HepG2 (cell line): ENCODE results near the gene IQGAP2. TPM values are rescaled to one million over a fixed set of nuclear protein-coding genes. Genes with fewer than 3 reads are reported as not detected.

Experiments
- ARHGAP35 ChIP-seq: sonication (generic); formaldehyde crosslinking; IDR thresholded peaks from 2 replicates; pipeline ENCODE4 v1.9.0; 2022; ENCODE audit warnings: mild to moderate bottlenecking, inconsistent platforms, moderate library complexity, missing genetic modification reagents, borderline replicate concordance
- HHEX ChIP-seq: IDR thresholded peaks from 2 replicates; pipeline ENCODE4 v1.6.1; 2016; ENCODE audit warnings: control low read depth
- HMG20A ChIP-seq: IDR thresholded peaks from 2 replicates; pipeline ENCODE4 v1.6.1; 2016; ENCODE audit warnings: borderline replicate concordance
- HNRNPH1 ChIP-seq: fragments of 200-400 bp; formaldehyde crosslinking; optimal IDR thresholded peaks from 2 replicates; pipeline ENCODE3; 2017; ENCODE audit warnings: mild to moderate bottlenecking, low read depth, low read length
- KDM2A ChIP-seq: sonication (generic); formaldehyde crosslinking; IDR thresholded peaks from 2 replicates; pipeline ENCODE4 v1.4.0; 2020; ENCODE audit warnings: low read depth, missing genetic modification reagents, borderline replicate concordance
- PHF5A ChIP-seq: IDR thresholded peaks from one replicate; pipeline ENCODE4 v1.6.1; 2018; ENCODE audit warnings: low read depth, missing genetic modification reagents; ENCODE audit not compliant: unreplicated experiment
- PPARG ChIP-seq: conservative IDR thresholded peaks from 2 replicates; pipeline ENCODE4 v1.6.1; 2016; ENCODE audit warnings: missing biosample characterization, missing genetic modification reagents
- THYN1 ChIP-seq: sonication (generic); formaldehyde crosslinking; IDR thresholded peaks from 2 replicates; pipeline ENCODE4 v1.8.1; 2023; ENCODE audit warnings: low read depth, mild to moderate bottlenecking, moderate library complexity, missing genetic modification reagents, borderline replicate concordance
- U2AF1 ChIP-seq: fragments of 200-400 bp; formaldehyde crosslinking; optimal IDR thresholded peaks from 2 replicates; pipeline ENCODE3; 2017; ENCODE audit warnings: mild to moderate bottlenecking, low read depth, low read length
- ZNF256 ChIP-seq: sonication (generic); formaldehyde crosslinking; conservative IDR thresholded peaks from 2 replicates; pipeline ENCODE4 v1.4.0; 2020; ENCODE audit warnings: missing genetic modification reagents
- ZNF430 ChIP-seq: sonication (generic); formaldehyde crosslinking; IDR thresholded peaks from 2 replicates; pipeline ENCODE4 v1.9.0; 2021; ENCODE audit warnings: mild to moderate bottlenecking, missing genetic modification reagents
- ZNF550 ChIP-seq: sonication (generic); formaldehyde crosslinking; IDR thresholded peaks from 2 replicates; pipeline ENCODE4 v1.4.0; 2020; ENCODE audit warnings: mild to moderate bottlenecking, missing genetic modification reagents, borderline replicate concordance
- ZNF557 ChIP-seq: sonication (generic); formaldehyde crosslinking; IDR thresholded peaks from 2 replicates; pipeline ENCODE4 v1.4.0; 2020; ENCODE audit warnings: missing genetic modification reagents
- ZNF652 ChIP-seq: IDR thresholded peaks from 2 replicates; pipeline ENCODE4 v1.6.1; 2016; ENCODE audit warnings: low read depth, borderline replicate concordance
- polyA plus RNA-seq, 8 experiments: library from polyadenylated mRNA; depleted of rRNA in 3 of 8; stranded (reverse) in 7 of 8; unstranded in 1 of 8; fragments of >200 nt; fragmentation: Illumina TruSeq in 4 of 8; extraction: Trizol in 4 of 8; gene quantifications; 2 replicates each; pipeline versions ENCODE4 v1.2.1 to v1.2.3, GENCODE V29; 2011 to 2016; ENCODE audit warnings: low read depth in 4 of 8, missing spikeins in 1 of 8, mixed read lengths in 1 of 8; ENCODE audit not compliant: insufficient read depth in 1 of 8
- total RNA-seq, 5 experiments: library from RNA; depleted of rRNA; stranded (reverse); fragments of >200 nt; fragmentation: Illumina TruSeq; extraction: Trizol; gene quantifications; 2 replicates each; pipeline ENCODE4 v1.2.3, GENCODE V29; 2016; ENCODE audit warnings: low read depth in 1 of 5
- TF ChIP-seq, protein P1 (sequence below): sonication (generic); formaldehyde crosslinking; IDR thresholded peaks from 2 replicates; pipeline ENCODE4 v1.5.0; 2020; ENCODE audit warnings: mild to moderate bottlenecking, missing genetic modification reagents, borderline replicate concordance
- TF ChIP-seq, protein P2 (sequence below): IDR thresholded peaks from 2 replicates; pipeline ENCODE4 v1.6.1; 2016
- TF ChIP-seq, protein P3 (sequence below): IDR thresholded peaks from 2 replicates; pipeline ENCODE4 v1.4.0; 2020; ENCODE audit warnings: mild to moderate bottlenecking, missing genetic modification reagents

IQGAP2 gene
- total and polyA plus RNA-seq, 2 of the 13 experiments (the other 11 are each of a cell fraction or from before 2014, with no cell fraction given), result 35.2 to 83.3 TPM

DNA sequence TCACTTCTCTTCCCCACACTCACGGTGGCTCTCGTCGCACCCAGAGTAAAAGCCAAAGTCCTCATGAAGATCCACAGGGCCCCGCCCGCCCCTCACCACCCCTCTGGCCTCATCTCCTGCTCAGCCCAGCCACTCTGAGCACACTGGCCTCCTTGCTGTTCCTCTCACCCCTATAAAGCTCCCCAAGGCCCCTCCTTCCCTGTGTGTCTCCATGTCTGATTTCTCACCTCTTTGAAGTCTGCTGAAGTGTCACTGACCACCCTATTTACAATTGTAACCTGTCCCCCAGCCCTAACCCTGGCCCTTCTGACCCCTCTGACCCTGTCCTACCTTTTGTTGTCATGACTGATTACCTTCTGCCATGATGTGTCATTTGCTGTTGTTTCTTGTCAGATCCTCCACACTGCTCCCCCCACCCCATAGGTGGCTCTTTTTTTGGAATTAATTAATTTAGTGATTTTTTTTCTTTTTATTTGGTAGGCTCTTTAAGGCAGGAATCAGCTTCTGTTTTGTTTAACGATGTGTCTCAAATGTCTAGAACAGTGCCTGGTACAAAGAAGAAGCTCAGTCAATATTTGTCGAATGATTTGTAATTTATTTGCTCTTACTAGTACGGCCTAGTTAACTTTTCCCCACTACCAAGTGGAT is 90.2 kb downstream of the IQGAP2 start (continued):
- TF ChIP-seq, protein P1, sequence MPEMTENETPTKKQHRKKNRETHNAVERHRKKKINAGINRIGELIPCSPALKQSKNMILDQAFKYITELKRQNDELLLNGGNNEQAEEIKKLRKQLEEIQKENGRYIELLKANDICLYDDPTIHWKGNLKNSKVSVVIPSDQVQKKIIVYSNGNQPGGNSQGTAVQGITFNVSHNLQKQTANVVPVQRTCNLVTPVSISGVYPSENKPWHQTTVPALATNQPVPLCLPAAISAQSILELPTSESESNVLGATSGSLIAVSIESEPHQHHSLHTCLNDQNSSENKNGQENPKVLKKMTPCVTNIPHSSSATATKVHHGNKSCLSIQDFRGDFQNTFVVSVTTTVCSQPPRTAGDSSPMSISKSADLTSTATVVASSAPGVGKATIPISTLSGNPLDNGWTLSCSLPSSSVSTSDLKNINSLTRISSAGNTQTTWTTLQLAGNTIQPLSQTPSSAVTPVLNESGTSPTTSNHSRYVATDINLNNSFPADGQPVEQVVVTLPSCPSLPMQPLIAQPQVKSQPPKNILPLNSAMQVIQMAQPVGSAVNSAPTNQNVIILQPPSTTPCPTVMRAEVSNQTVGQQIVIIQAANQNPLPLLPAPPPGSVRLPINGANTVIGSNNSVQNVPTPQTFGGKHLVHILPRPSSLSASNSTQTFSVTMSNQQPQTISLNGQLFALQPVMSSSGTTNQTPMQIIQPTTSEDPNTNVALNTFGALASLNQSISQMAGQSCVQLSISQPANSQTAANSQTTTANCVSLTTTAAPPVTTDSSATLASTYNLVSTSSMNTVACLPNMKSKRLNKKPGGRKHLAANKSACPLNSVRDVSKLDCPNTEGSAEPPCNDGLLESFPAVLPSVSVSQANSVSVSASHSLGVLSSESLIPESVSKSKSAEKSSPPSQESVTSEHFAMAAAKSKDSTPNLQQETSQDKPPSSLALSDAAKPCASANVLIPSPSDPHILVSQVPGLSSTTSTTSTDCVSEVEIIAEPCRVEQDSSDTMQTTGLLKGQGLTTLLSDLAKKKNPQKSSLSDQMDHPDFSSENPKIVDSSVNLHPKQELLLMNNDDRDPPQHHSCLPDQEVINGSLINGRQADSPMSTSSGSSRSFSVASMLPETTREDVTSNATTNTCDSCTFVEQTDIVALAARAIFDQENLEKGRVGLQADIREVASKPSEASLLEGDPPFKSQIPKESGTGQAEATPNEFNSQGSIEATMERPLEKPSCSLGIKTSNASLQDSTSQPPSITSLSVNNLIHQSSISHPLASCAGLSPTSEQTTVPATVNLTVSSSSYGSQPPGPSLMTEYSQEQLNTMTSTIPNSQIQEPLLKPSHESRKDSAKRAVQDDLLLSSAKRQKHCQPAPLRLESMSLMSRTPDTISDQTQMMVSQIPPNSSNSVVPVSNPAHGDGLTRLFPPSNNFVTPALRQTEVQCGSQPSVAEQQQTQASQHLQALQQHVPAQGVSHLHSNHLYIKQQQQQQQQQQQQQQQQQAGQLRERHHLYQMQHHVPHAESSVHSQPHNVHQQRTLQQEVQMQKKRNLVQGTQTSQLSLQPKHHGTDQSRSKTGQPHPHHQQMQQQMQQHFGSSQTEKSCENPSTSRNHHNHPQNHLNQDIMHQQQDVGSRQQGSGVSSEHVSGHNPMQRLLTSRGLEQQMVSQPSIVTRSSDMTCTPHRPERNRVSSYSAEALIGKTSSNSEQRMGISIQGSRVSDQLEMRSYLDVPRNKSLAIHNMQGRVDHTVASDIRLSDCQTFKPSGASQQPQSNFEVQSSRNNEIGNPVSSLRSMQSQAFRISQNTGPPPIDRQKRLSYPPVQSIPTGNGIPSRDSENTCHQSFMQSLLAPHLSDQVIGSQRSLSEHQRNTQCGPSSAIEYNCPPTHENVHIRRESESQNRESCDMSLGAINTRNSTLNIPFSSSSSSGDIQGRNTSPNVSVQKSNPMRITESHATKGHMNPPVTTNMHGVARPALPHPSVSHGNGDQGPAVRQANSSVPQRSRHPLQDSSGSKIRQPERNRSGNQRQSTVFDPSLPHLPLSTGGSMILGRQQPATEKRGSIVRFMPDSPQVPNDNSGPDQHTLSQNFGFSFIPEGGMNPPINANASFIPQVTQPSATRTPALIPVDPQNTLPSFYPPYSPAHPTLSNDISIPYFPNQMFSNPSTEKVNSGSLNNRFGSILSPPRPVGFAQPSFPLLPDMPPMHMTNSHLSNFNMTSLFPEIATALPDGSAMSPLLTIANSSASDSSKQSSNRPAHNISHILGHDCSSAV (CRISPR knock-in tag), result no peak
- TF ChIP-seq U2AF1 (no peak), HMG20A (CRISPR knock-in tag) (peak; percentile 17; the same call in 1 of the 2 replicates), HNRNPH1 (no peak), PPARG (CRISPR knock-in tag) (peak; percentile 79), HHEX (CRISPR knock-in tag) (no peak; the same call in 1 of the 2 replicates), THYN1 (CRISPR knock-in tag) (no peak), PHF5A (CRISPR knock-in tag) (no peak), ZNF557 (CRISPR knock-in tag) (no peak), KDM2A (no peak), ZNF256 (CRISPR knock-in tag) (no peak), ZNF430 (CRISPR knock-in tag) (no peak), ARHGAP35 (no peak), ZNF550 (CRISPR knock-in tag) (no peak), ZNF652 (CRISPR knock-in tag) (no peak)
- TF ChIP-seq, protein P2, sequence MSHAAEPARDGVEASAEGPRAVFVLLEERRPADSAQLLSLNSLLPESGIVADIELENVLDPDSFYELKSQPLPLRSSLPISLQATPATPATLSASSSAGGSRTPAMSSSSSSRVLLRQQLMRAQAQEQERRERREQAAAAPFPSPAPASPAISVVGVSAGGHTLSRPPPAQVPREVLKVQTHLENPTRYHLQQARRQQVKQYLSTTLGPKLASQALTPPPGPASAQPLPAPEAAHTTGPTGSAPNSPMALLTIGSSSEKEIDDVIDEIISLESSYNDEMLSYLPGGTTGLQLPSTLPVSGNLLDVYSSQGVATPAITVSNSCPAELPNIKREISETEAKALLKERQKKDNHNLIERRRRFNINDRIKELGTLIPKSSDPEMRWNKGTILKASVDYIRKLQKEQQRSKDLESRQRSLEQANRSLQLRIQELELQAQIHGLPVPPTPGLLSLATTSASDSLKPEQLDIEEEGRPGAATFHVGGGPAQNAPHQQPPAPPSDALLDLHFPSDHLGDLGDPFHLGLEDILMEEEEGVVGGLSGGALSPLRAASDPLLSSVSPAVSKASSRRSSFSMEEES (CRISPR knock-in tag), result no peak
- TF ChIP-seq, protein P3, sequence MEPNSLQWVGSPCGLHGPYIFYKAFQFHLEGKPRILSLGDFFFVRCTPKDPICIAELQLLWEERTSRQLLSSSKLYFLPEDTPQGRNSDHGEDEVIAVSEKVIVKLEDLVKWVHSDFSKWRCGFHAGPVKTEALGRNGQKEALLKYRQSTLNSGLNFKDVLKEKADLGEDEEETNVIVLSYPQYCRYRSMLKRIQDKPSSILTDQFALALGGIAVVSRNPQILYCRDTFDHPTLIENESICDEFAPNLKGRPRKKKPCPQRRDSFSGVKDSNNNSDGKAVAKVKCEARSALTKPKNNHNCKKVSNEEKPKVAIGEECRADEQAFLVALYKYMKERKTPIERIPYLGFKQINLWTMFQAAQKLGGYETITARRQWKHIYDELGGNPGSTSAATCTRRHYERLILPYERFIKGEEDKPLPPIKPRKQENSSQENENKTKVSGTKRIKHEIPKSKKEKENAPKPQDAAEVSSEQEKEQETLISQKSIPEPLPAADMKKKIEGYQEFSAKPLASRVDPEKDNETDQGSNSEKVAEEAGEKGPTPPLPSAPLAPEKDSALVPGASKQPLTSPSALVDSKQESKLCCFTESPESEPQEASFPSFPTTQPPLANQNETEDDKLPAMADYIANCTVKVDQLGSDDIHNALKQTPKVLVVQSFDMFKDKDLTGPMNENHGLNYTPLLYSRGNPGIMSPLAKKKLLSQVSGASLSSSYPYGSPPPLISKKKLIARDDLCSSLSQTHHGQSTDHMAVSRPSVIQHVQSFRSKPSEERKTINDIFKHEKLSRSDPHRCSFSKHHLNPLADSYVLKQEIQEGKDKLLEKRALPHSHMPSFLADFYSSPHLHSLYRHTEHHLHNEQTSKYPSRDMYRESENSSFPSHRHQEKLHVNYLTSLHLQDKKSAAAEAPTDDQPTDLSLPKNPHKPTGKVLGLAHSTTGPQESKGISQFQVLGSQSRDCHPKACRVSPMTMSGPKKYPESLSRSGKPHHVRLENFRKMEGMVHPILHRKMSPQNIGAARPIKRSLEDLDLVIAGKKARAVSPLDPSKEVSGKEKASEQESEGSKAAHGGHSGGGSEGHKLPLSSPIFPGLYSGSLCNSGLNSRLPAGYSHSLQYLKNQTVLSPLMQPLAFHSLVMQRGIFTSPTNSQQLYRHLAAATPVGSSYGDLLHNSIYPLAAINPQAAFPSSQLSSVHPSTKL, result peak; percentile 76
